Fibroblast of lung (primary cell): ENCODE results near the gene HAUS7.

Experiments used
- EZH2 ChIP-seq: IDR thresholded peaks from 2 replicates; pipeline ENCODE4 v1.5.1; 2012; ENCODE audit warnings: low read length, control low read depth, mild to moderate bottlenecking; ENCODE audit errors: missing control alignments
- TF ChIP-seq, protein P1 (sequence below), 2 donors: IDR thresholded peaks in 1 of 2; conservative IDR thresholded peaks in 1 of 2; 1 replicate in 1 of 2; 2 replicates in 1 of 2; pipeline ENCODE4 v1.5.1; 2011 to 2012; ENCODE audit warnings: low read length in 2 of 2, control low read depth in 1 of 2, inconsistent platforms in 1 of 2, low read depth in 1 of 2, mild to moderate bottlenecking in 1 of 2

- no peak for TF ChIP-seq EZH2
- TF ChIP-seq, protein P1, sequence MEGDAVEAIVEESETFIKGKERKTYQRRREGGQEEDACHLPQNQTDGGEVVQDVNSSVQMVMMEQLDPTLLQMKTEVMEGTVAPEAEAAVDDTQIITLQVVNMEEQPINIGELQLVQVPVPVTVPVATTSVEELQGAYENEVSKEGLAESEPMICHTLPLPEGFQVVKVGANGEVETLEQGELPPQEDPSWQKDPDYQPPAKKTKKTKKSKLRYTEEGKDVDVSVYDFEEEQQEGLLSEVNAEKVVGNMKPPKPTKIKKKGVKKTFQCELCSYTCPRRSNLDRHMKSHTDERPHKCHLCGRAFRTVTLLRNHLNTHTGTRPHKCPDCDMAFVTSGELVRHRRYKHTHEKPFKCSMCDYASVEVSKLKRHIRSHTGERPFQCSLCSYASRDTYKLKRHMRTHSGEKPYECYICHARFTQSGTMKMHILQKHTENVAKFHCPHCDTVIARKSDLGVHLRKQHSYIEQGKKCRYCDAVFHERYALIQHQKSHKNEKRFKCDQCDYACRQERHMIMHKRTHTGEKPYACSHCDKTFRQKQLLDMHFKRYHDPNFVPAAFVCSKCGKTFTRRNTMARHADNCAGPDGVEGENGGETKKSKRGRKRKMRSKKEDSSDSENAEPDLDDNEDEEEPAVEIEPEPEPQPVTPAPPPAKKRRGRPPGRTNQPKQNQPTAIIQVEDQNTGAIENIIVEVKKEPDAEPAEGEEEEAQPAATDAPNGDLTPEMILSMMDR (conservative IDR thresholded peaks at IDR 0.05 in 1 of 2, IDR thresholded peaks at IDR 0.05 in 1 of 2; ENCODE audit: low read depth in 1 of 2, low read length in 2 of 2): no peak
Observed at GRCh38 chrX:153407736-153408135, 62.6 kb downstream of the HAUS7 start.
